IMR-90 (cell line): Measurements from ENCODE around the gene TMUB1. TPM values are rescaled to one million over a fixed set of nuclear protein-coding genes. Genes with fewer than 3 reads are reported as not detected.
A peak's percentile ranks its signal among the peaks of the same experiment; 100 is the strongest.

Experiments
- ATAC-seq: fragments of 200-7000 bp; cut with Tn5 transposase; 2 replicates; pipeline ENCODE4 v1.9.1; 2020; ENCODE audit warnings: low read depth, mild to moderate bottlenecking, moderate library complexity
- BruUV-seq: library from RNA; stranded (reverse); fragments of 400-500 nt; replicated peaks from 2 replicates; lab custom pipeline; 2021; lab: Mats Ljungman, UMichigan
- CTCF ChIA-PET: fragments of 300-600 bp; formaldehyde crosslinking; extraction: SDS; loops from one replicate; lab custom pipeline; 2021; ENCODE audit warnings: antibody characterized with exemption; lab: Yijun Ruan, JAX
- POLR2A ChIA-PET: fragments of 300-600 bp; sonication (Branson Sonifier 250); formaldehyde crosslinking; loops from one replicate; lab custom pipeline; 2022; ENCODE audit warnings: antibody characterized with exemption; ENCODE audit not compliant: unreplicated experiment; lab: Charles Lee
- DNase-seq: peaks from one replicate; pipeline ENCODE4 v3.0.0; 2013
- H2AFZ ChIP-seq: replicated peaks from 2 replicates; pipeline ENCODE3; 2013; ENCODE audit warnings: low read length, mild to moderate bottlenecking; ENCODE audit not compliant: poor library complexity
- H2AK5ac ChIP-seq: 2 replicates; pipeline ENCODE4 v1.6.1; 2013; ENCODE audit warnings: low read depth, low read length, inconsistent platforms
- H2AK9ac ChIP-seq: replicated peaks from 2 replicates; pipeline ENCODE3; 2013; ENCODE audit warnings: mild to moderate bottlenecking, low read depth, low read length, moderate library complexity; ENCODE audit not compliant: poor library complexity
- H2BK120ac ChIP-seq: 2 replicates; pipeline ENCODE4 v1.6.1; 2013; ENCODE audit warnings: low read depth, low read length, inconsistent platforms
- H2BK15ac ChIP-seq: 3 replicates; pipeline ENCODE4 v1.6.1; 2013; ENCODE audit warnings: low read depth, low read length, inconsistent platforms
- H2BK20ac ChIP-seq: 2 replicates; pipeline ENCODE4 v1.6.1; 2013; ENCODE audit warnings: low read depth, mild to moderate bottlenecking, inconsistent platforms, low read length, moderate library complexity
- H2BK5ac ChIP-seq: 2 replicates; pipeline ENCODE4 v1.6.1; 2013; ENCODE audit warnings: mild to moderate bottlenecking, low read depth, low read length, inconsistent platforms; ENCODE audit not compliant: poor library complexity, severe bottlenecking
- H3K14ac ChIP-seq: replicated peaks from 2 replicates; pipeline ENCODE4 v1.6.1; 2013; ENCODE audit warnings: low read depth, low read length, inconsistent platforms
- H3K18ac ChIP-seq: 2 replicates; pipeline ENCODE4 v1.6.1; 2013; ENCODE audit warnings: low read depth, low read length, control low read depth
- H3K23ac ChIP-seq: 2 replicates; pipeline ENCODE4 v1.6.1; 2013; ENCODE audit warnings: low read depth, low read length, inconsistent platforms
- H3K27ac ChIP-seq: 2 replicates; pipeline ENCODE4 v1.5.1; 2013; ENCODE audit warnings: mild to moderate bottlenecking, control low read depth, low read length; ENCODE audit not compliant: insufficient read depth
- H3K27me3 ChIP-seq: 2 replicates; pipeline ENCODE4 v1.6.1; 2013; ENCODE audit warnings: low read length; ENCODE audit not compliant: control insufficient read depth, insufficient read depth
- H3K36me3 ChIP-seq: 2 replicates; pipeline ENCODE4 v1.6.1; 2013; ENCODE audit warnings: low read length, mixed read lengths; ENCODE audit not compliant: control insufficient read depth, insufficient read depth
- H3K4ac ChIP-seq: 2 replicates; pipeline ENCODE4 v1.6.1; 2013; ENCODE audit warnings: low read depth, low read length, inconsistent platforms
- H3K4me1 ChIP-seq: 2 replicates; pipeline ENCODE4 v1.6.1; 2013; ENCODE audit warnings: low read length, mixed read lengths; ENCODE audit not compliant: control insufficient read depth, insufficient read depth
- H3K4me2 ChIP-seq: 2 replicates; pipeline ENCODE4 v1.6.1; 2013; ENCODE audit warnings: low read depth, mild to moderate bottlenecking, control low read depth, low read length, moderate library complexity
- H3K4me3 ChIP-seq: 2 replicates; pipeline ENCODE4 v1.5.1; 2013; ENCODE audit warnings: low read depth, mild to moderate bottlenecking, control low read depth, low read length, moderate library complexity; ENCODE audit not compliant: insufficient read depth
- H3K56ac ChIP-seq: 2 replicates; pipeline ENCODE4 v1.6.1; 2013; ENCODE audit warnings: low read length, inconsistent platforms; ENCODE audit not compliant: insufficient read depth; ENCODE audit errors: extremely low read depth
- H3K79me1 ChIP-seq, 2 experiments: 2 replicates each; pipeline ENCODE4 v1.6.1; 2013; ENCODE audit warnings: low read length in 2 of 2, inconsistent platforms in 1 of 2, low read depth in 1 of 2
- H3K9ac ChIP-seq: 2 replicates; pipeline ENCODE4 v1.6.1; 2013; ENCODE audit warnings: low read depth, low read length, control low read depth
- H3K9me1 ChIP-seq: 2 replicates; pipeline ENCODE4 v1.6.1; 2013; ENCODE audit warnings: low read length, inconsistent platforms; ENCODE audit not compliant: insufficient read depth
- H3K9me3 ChIP-seq: 2 replicates; pipeline ENCODE4 v1.6.1; 2013; ENCODE audit warnings: low read length; ENCODE audit not compliant: control insufficient read depth, insufficient read depth
- H4K20me1 ChIP-seq: 2 replicates; pipeline ENCODE4 v1.6.1; 2013; ENCODE audit warnings: low read length, inconsistent platforms; ENCODE audit not compliant: insufficient read depth
- H4K5ac ChIP-seq: 2 replicates; pipeline ENCODE4 v1.6.1; 2013; ENCODE audit warnings: mild to moderate bottlenecking, low read depth, low read length, control low read depth
- H4K8ac ChIP-seq, 2 experiments: 2 replicates each; pipeline ENCODE4 v1.6.1; 2013; ENCODE audit warnings: low read depth in 2 of 2, low read length in 2 of 2, control low read depth in 1 of 2, inconsistent platforms in 1 of 2
- H4K91ac ChIP-seq: 2 replicates; pipeline ENCODE4 v1.6.1; 2013; ENCODE audit warnings: low read depth, low read length, inconsistent platforms; ENCODE audit not compliant: insufficient read depth
- BHLHE40 ChIP-seq: fragments of 150-350 bp; IDR thresholded peaks from 2 replicates; pipeline ENCODE4 v1.6.1; 2016; ENCODE audit warnings: mild to moderate bottlenecking, low read depth, low read length
- CEBPB ChIP-seq: IDR thresholded peaks from 2 replicates; pipeline ENCODE4 v1.6.1; 2012; ENCODE audit warnings: low read depth, low read length, improper control_type of control experiment
- CHD1 ChIP-seq: IDR thresholded peaks from 2 replicates; pipeline ENCODE4 v1.6.1; 2012; ENCODE audit warnings: low read depth, low read length, improper control_type of control experiment
- FOS ChIP-seq: fragments of 150-350 bp; IDR thresholded peaks from 2 replicates; pipeline ENCODE4 v1.6.1; 2016; ENCODE audit warnings: low read depth, low read length
- MAFK ChIP-seq: IDR thresholded peaks from 2 replicates; pipeline ENCODE4 v1.6.1; 2012; ENCODE audit warnings: low read depth, low read length, improper control_type of control experiment
- MAZ ChIP-seq: IDR thresholded peaks from 2 replicates; pipeline ENCODE4 v1.6.1; 2012; ENCODE audit warnings: low read depth, mild to moderate bottlenecking, low read length, improper control_type of control experiment, moderate library complexity, borderline replicate concordance
- MXI1 ChIP-seq: IDR thresholded peaks from 2 replicates; pipeline ENCODE4 v1.6.1; 2012; ENCODE audit warnings: low read depth, mild to moderate bottlenecking, low read length, moderate library complexity, borderline replicate concordance
- NFE2L2 ChIP-seq: fragments of 150-350 bp; IDR thresholded peaks from 2 replicates; pipeline ENCODE4 v1.6.1; 2016; ENCODE audit warnings: low read depth, mild to moderate bottlenecking, low read length
- POLR2A ChIP-seq: IDR thresholded peaks from 2 replicates; pipeline ENCODE4 v1.6.1; 2012; ENCODE audit warnings: mild to moderate bottlenecking, low read depth, low read length
- RAD21 ChIP-seq: IDR thresholded peaks from 2 replicates; pipeline ENCODE4 v1.6.1; 2012; ENCODE audit warnings: low read length, improper control_type of control experiment
- RCOR1 ChIP-seq: IDR thresholded peaks from 2 replicates; pipeline ENCODE4 v1.6.1; 2012; ENCODE audit warnings: mild to moderate bottlenecking, low read length, improper control_type of control experiment; ENCODE audit not compliant: insufficient replicate concordance
- RFX5 ChIP-seq: IDR thresholded peaks from 2 replicates; pipeline ENCODE4 v1.8.0; 2012; ENCODE audit warnings: low read depth, mild to moderate bottlenecking, low read length, moderate library complexity
- SMC3 ChIP-seq: fragments of 150-350 bp; IDR thresholded peaks from 2 replicates; pipeline ENCODE4 v1.6.1; 2016; ENCODE audit warnings: low read depth, mild to moderate bottlenecking, antibody characterized with exemption, low read length, moderate library complexity
- WGBS, 2 experiments: methylation state at CpG; one replicate each; pipeline versions ENCODE4 v1.1.5 to v1.1.7; 2013; ENCODE audit warnings: missing lambda C conversion rate in 2 of 2; ENCODE audit not compliant: insufficient read length in 1 of 2; ENCODE audit errors: extremely low coverage in 2 of 2; 5-methylcytosine and 5-hydroxymethylcytosine counted together
- dilution Hi-C: fragments of 300-500 bp; cut with HindIII; formaldehyde crosslinking; loops from one replicate; pipeline ENCODE4 v1.14.3; 2018; ENCODE audit warnings: low sequenced_read_pairs; ENCODE audit not compliant: unreplicated experiment
- in situ Hi-C: fragments of 300-500 bp; cut with MboI; formaldehyde crosslinking; loops from 3 replicates; pipeline ENCODE4 v1.14.3; 2019; ENCODE audit warnings: low sequenced_read_pairs, inconsistent platforms, mixed read lengths
- intact Hi-C: fragments of 100-400 bp; cut with micrococcal nuclease; formaldehyde crosslinking; loops from 2 replicates; pipeline ENCODE4 v1.10.0; 2022
- polyA plus RNA-seq, 3 experiments: library from polyadenylated mRNA; depleted of rRNA; stranded (reverse); fragments of >200 nt; gene quantifications; 2 replicates each; pipeline ENCODE4 v1.2.3, GENCODE V29; 2012; ENCODE audit warnings: low replicate concordance in 1 of 3
- total RNA-seq: library from RNA; depleted of rRNA; stranded (reverse); fragments of >200 nt; gene quantifications from 2 replicates; pipeline ENCODE4 v1.2.3, GENCODE V29; 2012
- TF ChIP-seq, protein P1 (sequence below): fragments of 150-350 bp; IDR thresholded peaks from 2 replicates; pipeline ENCODE4 v1.6.1; 2016; ENCODE audit warnings: low read depth, mild to moderate bottlenecking, low read length, moderate library complexity, borderline replicate concordance
- TF ChIP-seq, protein P2 (sequence below): conservative IDR thresholded peaks from 2 replicates; pipeline ENCODE4 v1.5.1; 2012; ENCODE audit warnings: mild to moderate bottlenecking, low read depth, low read length, improper control_type of control experiment

Gene TMUB1
- total and polyA plus RNA-seq, 2 of the 4 experiments (the other 2 are of a cell fraction), result 6.8 to 29.8 TPM

- H3K23ac ChIP-seq, result no peak overlapping the region
- H3K9me1 ChIP-seq, result peaks cover 6% of the 10 kb centered on the region; the same call in 1 of the 2 replicates
- no peak overlapping the region for H2BK120ac ChIP-seq
- H3K4me3 ChIP-seq, result no peak overlapping the region
- H3K79me1 ChIP-seq, result no peaks in the 10 kb centered on the region
- H3K36me3 ChIP-seq, result peaks cover 11% of the 10 kb centered on the region; the same call in 1 of the 2 replicates
- ChIA-PET POLR2A (no interaction called here), CTCF (interaction anchor here (0.9 kb wide), 1 partner anchor 19 kb away, joined by 3 read pairs; the partner anchor contains the start of gene ABCB8)
- H3K18ac ChIP-seq, result no peak overlapping the region
- no peak overlapping the region for H2BK15ac ChIP-seq
- H2AFZ ChIP-seq, result peak overlapping the region; percentile 68
- no peak overlapping the region for H3K9ac ChIP-seq
- dilution Hi-C loops, result no loop called here
- WGBS, 2 experiments, result no CpG with 5 or more reads among the region's 14 CpGs
- no peaks in the 10 kb centered on the region; the same call in 1 of the 2 replicates for H3K27me3 ChIP-seq
- in situ Hi-C loops, result no loop called here
- 0 out of 2 replicates have a peak overlapping the region, but pooled peaks have one; percentile 8 for H2AK5ac ChIP-seq
- H3K9me3 ChIP-seq, result no peaks in the 10 kb centered on the region
- peak; percentile 66 for DNase-seq
- ATAC-seq, result peak; percentile 56
- H4K8ac ChIP-seq, result no peak overlapping the region
- H3K4me1 ChIP-seq, result peaks cover 11% of the 10 kb centered on the region; the same call in 1 of the 2 replicates
- H2AK9ac ChIP-seq, result peak overlapping the region; percentile 82
- H3K14ac ChIP-seq, result no peak overlapping the region
- H3K4ac ChIP-seq, result no peak overlapping the region
- H2BK20ac ChIP-seq, result no peak overlapping the region
- H2BK5ac ChIP-seq, result no peak overlapping the region
- intact Hi-C loops, result no loop called here
- no peak overlapping the region for H4K5ac ChIP-seq
- H3K4me2 ChIP-seq, result peak overlapping the region; percentile 13; the same call in 1 of the 2 replicates
- BruUV-seq, result no TSS peak
- TF ChIP-seq RAD21 (no peak), MAZ (no peak), NFE2L2 (no peak), BHLHE40 (no peak), MXI1 (no peak), CHD1 (no peak), RCOR1 (no peak), FOS (no peak), SMC3 (no peak), POLR2A (no peak), MAFK (no peak), RFX5 (no peak), CEBPB (no peak)
- TF ChIP-seq, protein P1, sequence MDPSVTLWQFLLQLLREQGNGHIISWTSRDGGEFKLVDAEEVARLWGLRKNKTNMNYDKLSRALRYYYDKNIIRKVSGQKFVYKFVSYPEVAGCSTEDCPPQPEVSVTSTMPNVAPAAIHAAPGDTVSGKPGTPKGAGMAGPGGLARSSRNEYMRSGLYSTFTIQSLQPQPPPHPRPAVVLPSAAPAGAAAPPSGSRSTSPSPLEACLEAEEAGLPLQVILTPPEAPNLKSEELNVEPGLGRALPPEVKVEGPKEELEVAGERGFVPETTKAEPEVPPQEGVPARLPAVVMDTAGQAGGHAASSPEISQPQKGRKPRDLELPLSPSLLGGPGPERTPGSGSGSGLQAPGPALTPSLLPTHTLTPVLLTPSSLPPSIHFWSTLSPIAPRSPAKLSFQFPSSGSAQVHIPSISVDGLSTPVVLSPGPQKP, result no peak
- TF ChIP-seq, protein P2, sequence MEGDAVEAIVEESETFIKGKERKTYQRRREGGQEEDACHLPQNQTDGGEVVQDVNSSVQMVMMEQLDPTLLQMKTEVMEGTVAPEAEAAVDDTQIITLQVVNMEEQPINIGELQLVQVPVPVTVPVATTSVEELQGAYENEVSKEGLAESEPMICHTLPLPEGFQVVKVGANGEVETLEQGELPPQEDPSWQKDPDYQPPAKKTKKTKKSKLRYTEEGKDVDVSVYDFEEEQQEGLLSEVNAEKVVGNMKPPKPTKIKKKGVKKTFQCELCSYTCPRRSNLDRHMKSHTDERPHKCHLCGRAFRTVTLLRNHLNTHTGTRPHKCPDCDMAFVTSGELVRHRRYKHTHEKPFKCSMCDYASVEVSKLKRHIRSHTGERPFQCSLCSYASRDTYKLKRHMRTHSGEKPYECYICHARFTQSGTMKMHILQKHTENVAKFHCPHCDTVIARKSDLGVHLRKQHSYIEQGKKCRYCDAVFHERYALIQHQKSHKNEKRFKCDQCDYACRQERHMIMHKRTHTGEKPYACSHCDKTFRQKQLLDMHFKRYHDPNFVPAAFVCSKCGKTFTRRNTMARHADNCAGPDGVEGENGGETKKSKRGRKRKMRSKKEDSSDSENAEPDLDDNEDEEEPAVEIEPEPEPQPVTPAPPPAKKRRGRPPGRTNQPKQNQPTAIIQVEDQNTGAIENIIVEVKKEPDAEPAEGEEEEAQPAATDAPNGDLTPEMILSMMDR, result no peak
- H4K20me1 ChIP-seq, result peaks cover 18% of the 10 kb centered on the region
- H4K91ac ChIP-seq, result no peak overlapping the region
- peak overlapping the region; percentile 11; the same call in 1 of the 2 replicates for H3K27ac ChIP-seq
- H3K56ac ChIP-seq, result no peak overlapping the region
Observed at GRCh38 chr7:151046603-151047573, 36.4 kb downstream of the TMUB1 start.
